Karpas-422 (cell line): ENCODE results near the gene ATAD5. TPM values are rescaled to one million over a fixed set of nuclear protein-coding genes. Genes with fewer than 3 reads are reported as not detected.

Experiments
- DNase-seq: peaks from one replicate; pipeline ENCODE4 v3.0.0-alpha.2; 2015
- H2AFZ ChIP-seq: fragments of 200-600 bp; sonication (generic); 2 replicates; pipeline ENCODE4 v1.6.1; 2014; ENCODE audit warnings: antibody characterized with exemption, low read length, mixed read lengths
- H3K27ac ChIP-seq: fragments of 200-600 bp; sonication (generic); 2 replicates; pipeline ENCODE4 v1.5.1; 2014; ENCODE audit warnings: mild to moderate bottlenecking, low read length, moderate library complexity
- H3K27me3 ChIP-seq: fragments of 200-600 bp; sonication (generic); 2 replicates; pipeline ENCODE4 v1.6.1; 2014; ENCODE audit warnings: low read length, mixed read lengths
- H3K36me3 ChIP-seq: fragments of 200-600 bp; sonication (generic); 2 replicates; pipeline ENCODE4 v1.6.1; 2014; ENCODE audit warnings: low read length, mixed read lengths; ENCODE audit not compliant: insufficient read depth
- H3K4me1 ChIP-seq: fragments of 200-600 bp; sonication (generic); 2 replicates; pipeline ENCODE4 v1.6.1; 2014; ENCODE audit warnings: mild to moderate bottlenecking, low read length, mixed read lengths
- H3K4me2 ChIP-seq: fragments of 200-600 bp; sonication (generic); 2 replicates; pipeline ENCODE4 v1.6.1; 2014; ENCODE audit warnings: low read length, low read depth, mild to moderate bottlenecking; ENCODE audit not compliant: poor library complexity, severe bottlenecking
- H3K4me3 ChIP-seq: fragments of 200-600 bp; sonication (generic); 2 replicates; pipeline ENCODE4 v1.5.1; 2014; ENCODE audit warnings: mild to moderate bottlenecking, antibody characterized with exemption, low read length, mixed read lengths
- H3K79me2 ChIP-seq: fragments of 200-600 bp; sonication (generic); 2 replicates; pipeline ENCODE4 v1.6.1; 2014; ENCODE audit warnings: mild to moderate bottlenecking, low read length, mixed read lengths
- H3K9ac ChIP-seq: fragments of 200-600 bp; sonication (generic); 2 replicates; pipeline ENCODE4 v1.6.0; 2014; ENCODE audit warnings: low read length
- H3K9me2 ChIP-seq: fragments of 200-600 bp; sonication (generic), shearing (Covaris generic); replicated peaks from 2 replicates; pipeline ENCODE4 v1.6.0; 2014; ENCODE audit warnings: mild to moderate bottlenecking, low read length, moderate library complexity; ENCODE audit not compliant: insufficient read depth
- H3K9me3 ChIP-seq: fragments of 300-700, 200-600 bp; sonication (generic); 2 replicates; pipeline ENCODE4 v1.6.1; 2014; ENCODE audit warnings: low read length, mixed read lengths
- H4K20me1 ChIP-seq: fragments of 200-600 bp; sonication (generic); 2 replicates; pipeline ENCODE4 v1.6.1; 2014; ENCODE audit warnings: mild to moderate bottlenecking, antibody characterized with exemption, low read length, low read depth; ENCODE audit not compliant: insufficient read depth
- total RNA-seq: library from RNA; depleted of rRNA; stranded (reverse); fragments of >200 nt; shearing (Covaris generic); gene quantifications from 2 replicates; pipeline ENCODE4 v1.2.3, GENCODE V29; 2014; ENCODE audit warnings: low replicate concordance

The ATAD5 gene
- total RNA-seq, 1 experiment from 2014 or later: 12.0 TPM

DNA sequence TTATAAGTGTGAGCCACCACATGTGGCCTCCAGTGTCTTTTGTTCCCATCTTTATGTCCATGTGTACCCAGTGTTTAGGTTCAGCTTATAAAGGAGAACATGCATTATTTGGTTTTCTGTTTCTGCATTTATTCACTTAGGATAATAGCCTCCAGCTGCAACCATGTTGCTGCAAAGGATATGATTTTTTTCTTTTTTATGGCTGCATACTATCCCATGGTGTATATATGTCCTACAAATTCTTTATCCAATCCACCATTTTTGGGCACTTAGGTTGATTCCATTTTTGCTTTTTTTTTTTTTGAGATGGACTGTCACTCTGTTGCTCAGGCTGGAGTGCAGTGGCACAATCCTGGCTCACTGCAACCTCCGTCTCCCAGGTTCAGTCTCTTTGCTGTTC, 32.9 kb downstream of the ATAD5 start:
- Histone ChIP-seq H3K27me3 (no peaks in the 10 kb centered on the region), H2AFZ (no peak overlapping the region), H4K20me1 (no peaks in the 10 kb centered on the region), H3K9ac (no peak overlapping the region), H3K9me2 (no peaks in the 10 kb centered on the region), H3K4me2 (no peak overlapping the region), H3K4me3 (no peak overlapping the region), H3K79me2 (0 out of 2 replicates have a peak, but pooled peaks cover 2% of the 10 kb centered on the region), H3K36me3 (peaks cover 43% of the 10 kb centered on the region; the same call in 1 of the 2 replicates), H3K9me3 (no peaks in the 10 kb centered on the region), H3K4me1 (no peaks in the 10 kb centered on the region), H3K27ac (no peak overlapping the region)
- no peak for DNase-seq

DNA sequence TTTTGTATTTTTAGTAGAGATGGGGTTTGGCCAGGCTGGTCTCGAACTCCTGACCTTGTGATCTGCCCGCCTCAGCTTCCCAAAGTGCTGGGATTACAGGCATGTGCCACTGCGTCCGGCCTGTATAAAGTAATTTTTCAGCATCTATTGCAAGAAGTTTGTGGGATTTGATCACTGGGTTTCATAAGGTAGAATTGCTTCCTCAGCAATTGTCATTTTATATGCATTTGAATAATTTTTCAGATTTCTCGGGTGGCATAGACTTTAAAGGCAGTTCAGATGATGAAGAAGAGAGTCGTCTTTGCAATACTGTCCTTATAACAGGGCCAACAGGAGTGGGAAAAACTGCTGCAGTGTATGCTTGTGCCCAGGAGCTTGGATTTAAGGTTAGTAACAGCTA, 37.2 kb downstream of the ATAD5 start:
- Histone ChIP-seq H4K20me1 (no peaks in the 10 kb centered on the region), H3K79me2 (peaks cover 6% of the 10 kb centered on the region; the same call in 1 of the 2 replicates), H3K36me3 (peaks cover 51% of the 10 kb centered on the region; the same call in 1 of the 2 replicates), H3K9me3 (no peaks in the 10 kb centered on the region), H2AFZ (no peak overlapping the region), H3K9me2 (no peaks in the 10 kb centered on the region), H3K4me3 (no peak overlapping the region), H3K27me3 (no peaks in the 10 kb centered on the region), H3K27ac (no peak overlapping the region), H3K9ac (no peak overlapping the region), H3K4me2 (no peak overlapping the region), H3K4me1 (no peaks in the 10 kb centered on the region)
- DNase-seq: no peak

GRCh38 chr17:30886187-30886586, 54.4 kb downstream of the ATAD5 start:
- Histone ChIP-seq H2AFZ (no peak overlapping the region), H3K4me1 (no peaks in the 10 kb centered on the region), H3K27ac (no peak overlapping the region), H3K27me3 (no peaks in the 10 kb centered on the region), H3K9ac (no peak overlapping the region), H3K9me3 (no peaks in the 10 kb centered on the region), H4K20me1 (no peaks in the 10 kb centered on the region), H3K9me2 (no peaks in the 10 kb centered on the region), H3K4me3 (no peak overlapping the region), H3K4me2 (no peak overlapping the region), H3K79me2 (peaks cover 5% of the 10 kb centered on the region), H3K36me3 (peaks cover 14% of the 10 kb centered on the region; the same call in 1 of the 2 replicates)
- no peak for DNase-seq

- Histone ChIP-seq H3K27me3 (no peaks in the 10 kb centered on the region), H3K9ac (no peak overlapping the region)
Observed at GRCh38 chr17:30894236-30894635, 62.5 kb downstream of the ATAD5 start.

GRCh38 chr17:30897311-30897710, 65.5 kb downstream of the ATAD5 start:
- Histone ChIP-seq H3K9me3 (no peaks in the 10 kb centered on the region), H3K27ac (no peak overlapping the region), H3K4me3 (no peak overlapping the region), H3K9me2 (no peaks in the 10 kb centered on the region), H2AFZ (no peak overlapping the region), H4K20me1 (no peaks in the 10 kb centered on the region), H3K4me2 (no peak overlapping the region), H3K36me3 (peaks cover 30% of the 10 kb centered on the region; the same call in 1 of the 2 replicates), H3K27me3 (no peaks in the 10 kb centered on the region), H3K9ac (no peak overlapping the region), H3K4me1 (no peaks in the 10 kb centered on the region), H3K79me2 (peaks cover 4% of the 10 kb centered on the region; the same call in 1 of the 2 replicates)
- DNase-seq: no peak

More at GRCh38 chr17:30894236-30894635, 62.5 kb downstream of the ATAD5 start:
- Histone ChIP-seq H2AFZ (no peak overlapping the region), H3K4me2 (no peak overlapping the region), H3K9me2 (no peaks in the 10 kb centered on the region), H3K4me3 (no peak overlapping the region), H3K4me1 (no peaks in the 10 kb centered on the region), H4K20me1 (no peaks in the 10 kb centered on the region), H3K9me3 (no peaks in the 10 kb centered on the region), H3K27ac (no peak overlapping the region), H3K79me2 (peaks cover 3% of the 10 kb centered on the region; the same call in 1 of the 2 replicates), H3K36me3 (peaks cover 20% of the 10 kb centered on the region; the same call in 1 of the 2 replicates)
- DNase-seq: no peak

DNA sequence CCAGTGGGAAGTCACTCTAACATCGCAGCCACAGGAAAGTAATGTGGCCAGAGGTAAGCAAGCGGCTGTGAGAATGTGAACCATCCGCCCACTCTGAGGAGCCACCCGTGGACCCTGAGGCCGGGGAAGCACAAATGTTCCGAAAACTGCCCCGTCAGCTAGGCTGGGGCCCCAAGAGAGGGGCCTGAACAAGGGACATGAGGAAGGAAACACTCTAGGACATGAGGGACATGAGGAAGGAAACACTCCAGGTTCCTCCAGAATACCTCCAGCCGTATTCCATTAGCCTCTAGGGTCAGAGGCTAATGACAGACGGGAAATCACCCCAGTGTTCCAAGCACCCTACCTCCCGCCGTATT, 74.0 kb downstream of the ATAD5 start:
- peaks cover 37% of the 10 kb centered on the region for H3K79me2 ChIP-seq
- DNase-seq: peak; percentile 53
- H2AFZ ChIP-seq: peak overlapping the region; percentile 100; the same call in 1 of the 2 replicates

DNA sequence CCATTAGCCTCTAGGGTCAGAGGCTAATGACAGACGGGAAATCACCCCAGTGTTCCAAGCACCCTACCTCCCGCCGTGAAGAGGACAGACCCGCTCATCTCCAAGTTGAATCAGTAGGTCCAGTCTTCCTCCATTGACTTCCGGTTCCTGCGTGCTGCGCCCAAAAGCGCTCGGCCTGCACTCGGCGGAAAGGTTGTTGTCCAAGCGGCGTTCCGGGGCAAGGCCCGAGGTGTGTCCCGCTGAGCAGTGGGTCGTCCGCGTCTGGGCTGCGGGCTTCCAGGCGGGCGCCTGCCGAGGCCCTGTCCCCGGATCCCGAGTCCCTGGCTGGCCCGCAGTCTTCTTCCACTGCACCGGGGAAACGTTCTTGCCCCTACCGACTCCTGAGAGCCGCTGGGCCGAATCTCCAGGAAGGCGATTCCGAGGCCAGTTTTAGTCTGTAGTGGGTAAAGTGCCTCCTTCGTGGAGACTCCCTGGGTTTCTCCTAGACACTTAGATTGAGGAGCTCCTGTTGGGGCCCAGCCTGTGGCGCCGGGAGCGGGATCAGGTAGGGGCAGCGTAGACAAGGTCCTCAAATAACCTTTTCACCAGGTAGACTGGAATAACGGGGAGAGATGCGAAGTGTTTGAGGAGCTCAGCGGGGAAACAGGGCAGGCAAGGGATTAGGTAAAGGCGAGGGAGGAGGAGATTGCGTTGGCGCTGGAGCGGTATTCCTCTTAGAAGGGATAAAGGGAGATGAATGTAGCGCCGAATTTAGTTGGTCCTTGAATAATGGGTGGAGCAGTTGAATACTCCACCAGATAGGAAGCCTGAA, 74.5 kb downstream of the ATAD5 start, which contains the start of gene TEFM:
TSS of gene TEFM (minus strand) at position 138 of the 811 bp plus-strand sequence. CDS start at position 98, 40 bp downstream.
- Histone ChIP-seq H3K27me3 (no peaks in the 10 kb centered on the region), H3K79me2 (peaks cover 36% of the 10 kb centered on the region), H3K36me3 (peaks cover 10% of the 10 kb centered on the region; the same call in 1 of the 2 replicates), H3K27ac (no peak within 1 kb of the TSS), H4K20me1 (no peaks in the 10 kb centered on the region), H2AFZ (peak within 1 kb of the TSS; percentile 100), H3K4me3 (peak within 1 kb of the TSS; percentile 79), H3K9ac (peak within 1 kb of the TSS; percentile 90), H3K9me3 (no peaks in the 10 kb centered on the region), H3K4me2 (peak within 1 kb of the TSS; percentile 99), H3K9me2 (no peaks in the 10 kb centered on the region), H3K4me1 (peaks cover 23% of the 10 kb centered on the region)
- peak; percentile 97 for DNase-seq

More for the DNA sequence above, 74.0 kb downstream of the ATAD5 start:
- Histone ChIP-seq H3K9ac (peak overlapping the region; percentile 90), H3K4me1 (peaks cover 23% of the 10 kb centered on the region), H3K9me2 (no peaks in the 10 kb centered on the region), H4K20me1 (no peaks in the 10 kb centered on the region), H3K27ac (no peak overlapping the region), H3K4me2 (peak overlapping the region; percentile 99), H3K36me3 (peaks cover 10% of the 10 kb centered on the region; the same call in 1 of the 2 replicates), H3K27me3 (no peaks in the 10 kb centered on the region), H3K4me3 (peak overlapping the region; percentile 79), H3K9me3 (no peaks in the 10 kb centered on the region)

GRCh38 chr17:30908717-30909420, 77.1 kb downstream of the ATAD5 start:
- H3K79me2 ChIP-seq: peaks cover 26% of the 10 kb centered on the region
- DNase-seq: no peak
- H3K36me3 ChIP-seq: 0 out of 2 replicates have a peak, but pooled peaks cover 3% of the 10 kb centered on the region
- H3K9me3 ChIP-seq: no peaks in the 10 kb centered on the region
- H3K4me2 ChIP-seq: no peak overlapping the region
- H4K20me1 ChIP-seq: no peaks in the 10 kb centered on the region
- H3K4me1 ChIP-seq: peaks cover 23% of the 10 kb centered on the region
- H3K9ac ChIP-seq: no peak overlapping the region
- no peak overlapping the region for H2AFZ ChIP-seq
- H3K4me3 ChIP-seq: no peak overlapping the region
- no peak overlapping the region for H3K27ac ChIP-seq
- no peaks in the 10 kb centered on the region for H3K27me3 ChIP-seq
- no peaks in the 10 kb centered on the region for H3K9me2 ChIP-seq
